ENCODE results near the gene IL18. TPM values are rescaled to one million over a fixed set of nuclear protein-coding genes. Genes with fewer than 3 reads are reported as not detected.

IL18 gene
- total RNA-seq, 1 donor from 2014 or later: not detected

DNA sequence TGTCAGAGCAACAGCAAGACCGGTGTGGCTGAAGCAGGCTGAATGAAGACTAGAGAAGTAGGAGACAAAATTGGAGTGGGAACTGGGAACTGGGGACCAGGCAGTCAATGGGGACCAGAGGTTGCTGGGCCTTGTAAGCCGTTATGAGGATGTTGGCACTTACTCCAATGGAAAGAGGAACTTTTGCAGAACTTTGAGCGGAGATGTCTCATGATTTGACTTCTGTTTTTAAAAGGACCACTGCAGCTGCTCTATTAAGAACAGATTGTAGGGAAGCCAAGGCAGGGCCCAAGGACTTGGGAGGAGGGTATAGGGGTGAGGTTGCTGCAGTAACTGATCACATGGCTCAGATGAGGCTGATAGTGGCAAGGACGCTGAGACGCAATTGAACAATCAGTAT, 34.2 kb downstream of the IL18 start:
- H3K4me3 Mint-ChIP-seq: no peak overlapping the region

DNA sequence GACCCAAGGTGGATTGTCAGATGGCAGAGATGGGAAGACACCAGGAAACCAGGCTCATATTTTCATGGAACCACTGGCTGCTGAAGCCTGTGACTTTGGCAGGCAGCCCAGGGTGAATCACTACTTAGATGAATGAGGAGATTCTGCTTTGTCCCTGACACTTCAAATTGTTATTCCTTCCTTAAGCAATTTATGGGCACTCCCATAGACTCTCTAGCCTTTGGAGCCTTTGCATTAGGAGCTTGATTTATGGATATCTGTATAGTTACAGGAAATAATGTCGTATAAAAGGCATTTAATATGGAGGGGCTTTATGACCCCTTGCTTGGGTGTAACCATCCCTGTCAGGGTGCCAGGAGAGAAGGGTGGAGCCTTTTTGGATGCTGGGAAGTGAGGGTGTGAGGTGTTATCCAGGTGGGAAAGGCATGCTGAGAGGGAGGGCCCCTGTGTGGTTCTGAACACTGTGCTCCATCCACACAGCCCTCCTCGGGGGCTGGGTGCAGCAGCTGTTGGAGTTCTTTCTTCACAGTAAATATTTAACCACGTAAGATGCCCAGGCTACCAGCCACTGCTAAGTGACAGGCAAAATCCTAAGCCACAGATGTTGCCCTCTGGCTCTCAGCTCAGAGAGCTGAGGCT, 35.3 kb downstream of the IL18 start:
- Mint-ChIP-seq H3K27me3 (ENCODE audit: low read depth) (no peaks in the 10 kb centered on the region), H3K36me3 (ENCODE audit: low read depth) (no peaks in the 10 kb centered on the region), H3K27ac (ENCODE audit: unreplicated experiment) (no peak overlapping the region), H3K4me1 (no peaks in the 10 kb centered on the region), H3K9me3 (no peaks in the 10 kb centered on the region), H3K4me3 (no peak overlapping the region)
- TF ChIP-seq, protein P1, sequence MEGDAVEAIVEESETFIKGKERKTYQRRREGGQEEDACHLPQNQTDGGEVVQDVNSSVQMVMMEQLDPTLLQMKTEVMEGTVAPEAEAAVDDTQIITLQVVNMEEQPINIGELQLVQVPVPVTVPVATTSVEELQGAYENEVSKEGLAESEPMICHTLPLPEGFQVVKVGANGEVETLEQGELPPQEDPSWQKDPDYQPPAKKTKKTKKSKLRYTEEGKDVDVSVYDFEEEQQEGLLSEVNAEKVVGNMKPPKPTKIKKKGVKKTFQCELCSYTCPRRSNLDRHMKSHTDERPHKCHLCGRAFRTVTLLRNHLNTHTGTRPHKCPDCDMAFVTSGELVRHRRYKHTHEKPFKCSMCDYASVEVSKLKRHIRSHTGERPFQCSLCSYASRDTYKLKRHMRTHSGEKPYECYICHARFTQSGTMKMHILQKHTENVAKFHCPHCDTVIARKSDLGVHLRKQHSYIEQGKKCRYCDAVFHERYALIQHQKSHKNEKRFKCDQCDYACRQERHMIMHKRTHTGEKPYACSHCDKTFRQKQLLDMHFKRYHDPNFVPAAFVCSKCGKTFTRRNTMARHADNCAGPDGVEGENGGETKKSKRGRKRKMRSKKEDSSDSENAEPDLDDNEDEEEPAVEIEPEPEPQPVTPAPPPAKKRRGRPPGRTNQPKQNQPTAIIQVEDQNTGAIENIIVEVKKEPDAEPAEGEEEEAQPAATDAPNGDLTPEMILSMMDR (conservative IDR thresholded peaks at IDR 0.05): no peak
- DNase-seq (ENCODE audit: low read depth, low spot score): no peak

More for the DNA sequence above, 34.2 kb downstream of the IL18 start:
- no peak for DNase-seq (ENCODE audit: low read depth, low spot score)
- no peaks in the 10 kb centered on the region for H3K27me3 Mint-ChIP-seq (ENCODE audit: low read depth)
- H3K36me3 Mint-ChIP-seq (ENCODE audit: low read depth): no peaks in the 10 kb centered on the region
- H3K27ac Mint-ChIP-seq (ENCODE audit: unreplicated experiment): no peak overlapping the region
- no peaks in the 10 kb centered on the region for H3K9me3 Mint-ChIP-seq
- TF ChIP-seq, protein P1 (conservative IDR thresholded peaks at IDR 0.05): no peak
- no peaks in the 10 kb centered on the region for H3K4me1 Mint-ChIP-seq

DNA sequence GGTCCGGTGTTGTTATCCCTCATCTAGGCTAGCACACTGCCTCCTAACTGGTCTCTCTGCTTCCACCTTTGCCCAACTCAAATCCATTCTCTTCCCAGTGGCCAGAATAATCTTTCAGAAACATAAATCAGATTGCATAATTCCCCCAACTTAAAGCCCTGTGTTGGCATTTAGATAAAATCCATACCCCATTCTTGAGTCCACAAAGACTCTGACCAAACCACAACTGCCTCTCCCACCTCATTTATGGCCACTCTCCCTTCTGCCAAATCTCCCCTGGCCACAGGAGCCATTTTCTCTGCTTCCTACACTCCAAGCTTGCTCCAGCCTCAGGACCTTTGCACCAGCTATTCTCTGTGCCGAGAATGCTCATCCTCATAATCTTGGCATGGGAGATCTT, 36.8 kb downstream of the IL18 start:
- no peak overlapping the region for H3K27ac Mint-ChIP-seq (ENCODE audit: unreplicated experiment)
- H3K4me3 Mint-ChIP-seq: no peak overlapping the region
- H3K4me1 Mint-ChIP-seq: no peaks in the 10 kb centered on the region
- H3K9me3 Mint-ChIP-seq: no peaks in the 10 kb centered on the region
- no peak for DNase-seq (ENCODE audit: low read depth, low spot score)
- no peaks in the 10 kb centered on the region for H3K27me3 Mint-ChIP-seq (ENCODE audit: low read depth)
- no peaks in the 10 kb centered on the region for H3K36me3 Mint-ChIP-seq (ENCODE audit: low read depth)
- TF ChIP-seq, protein P1 (conservative IDR thresholded peaks at IDR 0.05): no peak

DNA sequence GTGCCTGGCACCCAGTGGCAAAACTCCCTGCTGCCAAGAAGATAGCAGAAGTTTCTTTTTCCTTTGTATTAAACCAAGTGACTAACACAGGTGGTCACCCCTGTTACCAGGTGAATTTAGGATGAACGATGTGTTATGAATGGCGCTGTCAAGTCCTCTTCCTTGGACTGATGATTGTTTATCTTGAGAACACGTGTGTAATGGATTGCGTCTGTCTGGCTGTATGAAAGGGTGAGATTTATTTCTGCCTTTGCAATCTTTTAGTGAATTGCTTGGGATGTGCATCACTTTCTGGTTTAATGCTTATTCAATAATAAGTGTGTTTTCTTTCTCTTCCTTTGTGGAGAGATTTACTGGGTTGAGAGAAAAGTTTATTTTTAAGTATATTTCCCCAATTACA, 40.8 kb downstream of the IL18 start:
- H3K36me3 Mint-ChIP-seq (ENCODE audit: low read depth): no peaks in the 10 kb centered on the region
- TF ChIP-seq, protein P1 (conservative IDR thresholded peaks at IDR 0.05): no peak
- no peaks in the 10 kb centered on the region for H3K4me1 Mint-ChIP-seq
- no peak for DNase-seq (ENCODE audit: low read depth, low spot score)
- H3K9me3 Mint-ChIP-seq: no peaks in the 10 kb centered on the region
- H3K4me3 Mint-ChIP-seq: no peak overlapping the region
- H3K27ac Mint-ChIP-seq (ENCODE audit: unreplicated experiment): no peak overlapping the region
- H3K27me3 Mint-ChIP-seq (ENCODE audit: low read depth): no peaks in the 10 kb centered on the region

DNA sequence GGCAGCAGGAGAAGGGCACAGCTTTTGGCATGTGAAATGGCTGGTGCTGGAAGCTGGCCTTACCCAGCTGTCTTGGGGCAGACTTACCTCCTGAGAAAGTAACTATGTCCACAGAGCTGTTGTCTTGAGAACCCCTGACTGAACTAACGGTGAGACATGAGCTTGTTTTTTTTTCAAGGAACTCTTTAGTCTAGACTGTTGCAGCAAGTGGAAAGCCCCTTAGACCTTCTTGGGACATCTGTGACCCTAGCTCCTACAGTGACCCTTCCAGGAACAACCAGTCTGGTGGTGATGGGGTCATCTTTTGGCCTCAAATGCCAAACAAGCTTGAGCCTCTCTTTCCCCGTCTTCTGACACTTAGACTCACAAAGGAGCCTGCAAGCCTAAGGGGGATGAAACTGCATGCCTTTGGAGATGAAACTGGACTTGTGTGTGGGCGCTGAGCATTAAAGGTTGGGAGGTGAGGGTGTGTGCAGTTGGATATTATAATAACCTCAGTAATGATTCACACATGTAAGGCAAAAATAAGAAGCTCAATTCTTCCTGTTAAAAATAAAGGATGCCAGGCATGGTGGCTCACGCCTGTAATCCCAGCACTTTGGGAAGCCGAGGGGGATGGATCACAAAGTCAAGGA, 41.8 kb downstream of the IL18 start:
- no peaks in the 10 kb centered on the region for H3K27me3 Mint-ChIP-seq (ENCODE audit: low read depth)
- TF ChIP-seq, protein P1 (conservative IDR thresholded peaks at IDR 0.05): no peak
- no peaks in the 10 kb centered on the region for H3K4me1 Mint-ChIP-seq
- no peak for DNase-seq (ENCODE audit: low read depth, low spot score)
- H3K27ac Mint-ChIP-seq (ENCODE audit: unreplicated experiment): no peak overlapping the region
- H3K4me3 Mint-ChIP-seq: no peak overlapping the region
- no peaks in the 10 kb centered on the region for H3K9me3 Mint-ChIP-seq
- no peaks in the 10 kb centered on the region for H3K36me3 Mint-ChIP-seq (ENCODE audit: low read depth)

All from neural crest cell (in vitro differentiated cells).